ENCODE results near the gene ATP1A1.
A peak's percentile ranks its signal among the peaks of the same experiment; 100 is the strongest.

GRCh38 chr1:116373431-116374352, 648 bp downstream of the ATP1A1 start:
- TF ChIP-seq CTCF (IDR thresholded peaks at IDR 0.05) = no peak
- peak; percentile 31 to 47 for TF ChIP-seq POLR2A (IDR thresholded peaks at IDR 0.05)

Data from gastroesophageal sphincter (tissue), 3 donors.